Measurements from ENCODE around the gene SFXN3.

DNA sequence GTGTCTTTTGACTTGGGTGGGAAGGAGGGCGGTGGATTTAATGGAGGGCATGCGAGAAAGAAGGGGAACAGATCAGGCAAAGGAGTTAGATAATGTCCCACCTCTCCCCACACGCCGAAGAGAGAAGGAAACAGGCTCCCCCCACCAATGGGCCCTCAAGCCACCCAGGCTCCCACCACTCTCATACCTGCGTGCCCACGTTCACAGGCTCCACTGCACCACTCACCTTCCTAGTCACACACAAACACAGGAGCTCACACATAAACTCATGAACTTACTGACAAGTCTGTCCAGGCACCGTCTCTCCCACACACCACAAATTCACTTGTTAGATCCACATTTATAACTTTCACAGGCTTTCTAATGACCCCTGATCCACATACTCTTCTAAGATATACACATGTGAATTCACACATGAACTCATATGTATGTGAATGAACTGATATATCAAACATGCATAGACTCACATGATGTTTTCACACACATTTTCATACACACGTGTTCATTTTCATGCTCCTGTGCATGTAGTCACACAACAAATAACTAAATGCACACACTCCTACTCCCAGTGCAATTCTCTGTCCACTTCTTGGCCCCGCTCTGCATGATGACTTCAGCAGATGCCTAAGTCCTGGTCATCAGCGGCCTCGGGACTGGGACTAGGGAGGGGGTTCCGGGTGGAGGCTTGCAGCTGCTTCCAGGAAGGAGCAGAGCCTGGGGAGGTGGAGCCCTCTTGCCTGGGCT is 29.9 kb upstream of the SFXN3 start:
- TF ChIP-seq, protein P1, sequence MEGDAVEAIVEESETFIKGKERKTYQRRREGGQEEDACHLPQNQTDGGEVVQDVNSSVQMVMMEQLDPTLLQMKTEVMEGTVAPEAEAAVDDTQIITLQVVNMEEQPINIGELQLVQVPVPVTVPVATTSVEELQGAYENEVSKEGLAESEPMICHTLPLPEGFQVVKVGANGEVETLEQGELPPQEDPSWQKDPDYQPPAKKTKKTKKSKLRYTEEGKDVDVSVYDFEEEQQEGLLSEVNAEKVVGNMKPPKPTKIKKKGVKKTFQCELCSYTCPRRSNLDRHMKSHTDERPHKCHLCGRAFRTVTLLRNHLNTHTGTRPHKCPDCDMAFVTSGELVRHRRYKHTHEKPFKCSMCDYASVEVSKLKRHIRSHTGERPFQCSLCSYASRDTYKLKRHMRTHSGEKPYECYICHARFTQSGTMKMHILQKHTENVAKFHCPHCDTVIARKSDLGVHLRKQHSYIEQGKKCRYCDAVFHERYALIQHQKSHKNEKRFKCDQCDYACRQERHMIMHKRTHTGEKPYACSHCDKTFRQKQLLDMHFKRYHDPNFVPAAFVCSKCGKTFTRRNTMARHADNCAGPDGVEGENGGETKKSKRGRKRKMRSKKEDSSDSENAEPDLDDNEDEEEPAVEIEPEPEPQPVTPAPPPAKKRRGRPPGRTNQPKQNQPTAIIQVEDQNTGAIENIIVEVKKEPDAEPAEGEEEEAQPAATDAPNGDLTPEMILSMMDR (conservative IDR thresholded peaks at IDR 0.05; ENCODE audit: low read length), result no peak
- TF ChIP-seq EZH2phosphoT487 (IDR thresholded peaks at IDR 0.05; ENCODE audit: borderline replicate concordance, low read depth, low read length), result no peak

Data from OCI-LY7 (cell line).